Hematopoietic multipotent progenitor cell (in vitro differentiated cells): ENCODE results near the gene MRPL52. TPM values are rescaled to one million over a fixed set of nuclear protein-coding genes. Genes with fewer than 3 reads are reported as not detected.

Experiments used
- DNase-seq, 3 donors: peaks; one replicate each; pipeline ENCODE4 v3.0.0-alpha.2; 2011 to 2015; ENCODE audit warnings: low read depth in 2 of 3, low spot score in 2 of 3
- small RNA-seq: library from RNA; depleted of rRNA; stranded (forward); fragments of <200 nt; gene quantifications from one replicate; pipeline ENCODE3, GENCODE V24; 2012
- total RNA-seq: library from RNA; depleted of rRNA; stranded (reverse); fragments of >200 nt; gene quantifications from one replicate; pipeline ENCODE4 v1.2.3, GENCODE V29; 2012

Gene MRPL52
- total RNA-seq, 1 donor: 16.2 TPM

GRCh38 chr14:22878271-22879246, 48.9 kb downstream of the MRPL52 start:
- DNase-seq: no peak

GRCh38 chr14:22882064-22882463, 52.4 kb downstream of the MRPL52 start:
- no peak for DNase-seq

- DNase-seq: peak in 2 of 3 donors; percentile 20 to 29
These were observed 53.0 kb downstream of the MRPL52 start for GRCh38 chr14:22882529-22883172.

- no peak for DNase-seq
These were observed 53.7 kb downstream of the MRPL52 start, which contains the start of gene REM2 for GRCh38 chr14:22883173-22883976. REM2 (plus strand) TSS chr14:22883222; CDS start chr14:22883288, 66 bp downstream.

- no peak for DNase-seq
These were observed 54.5 kb downstream of the MRPL52 start for GRCh38 chr14:22884076-22884737.

Small RNA genes within 50 kb of the gene (small RNA-seq; reads per million reads assigned to genes)
- gene RF00019: not detected

Other genes starting within 250 kb of the MRPL52 start
- gene DAD1, start 240.7 kb upstream of the MRPL52 start, total RNA-seq: 195 TPM
- gene ABHD4, start 231.6 kb upstream of the MRPL52 start, total RNA-seq: 26.7 TPM
- under 0.01 TPM for gene OR6J1, start 185.5 kb upstream of the MRPL52 start, total RNA-seq
- 138 TPM for gene OXA1L, start 63.2 kb upstream of the MRPL52 start, total RNA-seq
- 1.9 TPM for gene SLC7A7, start 14.5 kb upstream of the MRPL52 start, total RNA-seq
- 1.6 TPM for gene MMP14, start 6.7 kb downstream of the MRPL52 start, total RNA-seq
- gene LRP10, start 41.9 kb downstream of the MRPL52 start, total RNA-seq: 47.9 TPM
- gene REM2, start 53.3 kb downstream of the MRPL52 start, total RNA-seq: under 0.01 TPM
- gene RBM23, start 89.3 kb downstream of the MRPL52 start, total RNA-seq: 84.6 TPM
- gene PRMT5, start 99.5 kb downstream of the MRPL52 start, total RNA-seq: 75.9 TPM
- gene HAUS4, start 127.2 kb downstream of the MRPL52 start, total RNA-seq: 73.8 TPM
- gene AJUBA, start 152.7 kb downstream of the MRPL52 start, total RNA-seq: 1.9 TPM
- 29.9 TPM for gene C14orf93, start 180.3 kb downstream of the MRPL52 start, total RNA-seq
- gene PSMB5, start 205.0 kb downstream of the MRPL52 start, total RNA-seq: 100 TPM
- gene PSMB11, start 212.3 kb downstream of the MRPL52 start, total RNA-seq: not detected
- gene CDH24, start 227.6 kb downstream of the MRPL52 start, total RNA-seq: 1.6 TPM